A549 treated with RU486 at 1 μM for 4 hours (cell line): ENCODE measurements around the gene NPIPB4. TPM values are rescaled to one million over a fixed set of nuclear protein-coding genes. Genes with fewer than 3 reads are reported as not detected.

ENCODE experiments used
- total RNA-seq: library from RNA; stranded (reverse); fragments of 200-300 nt; extraction: Qiagen RNA extraction; gene quantifications from 5 replicates; pipeline ENCODE4 v1.2.3, GENCODE V29; 2022; ENCODE audit warnings: low read depth

The NPIPB4 gene
- 24.2 to 31.8 TPM (median 26.8 TPM) in 5 replicates for total RNA-seq

DNA sequence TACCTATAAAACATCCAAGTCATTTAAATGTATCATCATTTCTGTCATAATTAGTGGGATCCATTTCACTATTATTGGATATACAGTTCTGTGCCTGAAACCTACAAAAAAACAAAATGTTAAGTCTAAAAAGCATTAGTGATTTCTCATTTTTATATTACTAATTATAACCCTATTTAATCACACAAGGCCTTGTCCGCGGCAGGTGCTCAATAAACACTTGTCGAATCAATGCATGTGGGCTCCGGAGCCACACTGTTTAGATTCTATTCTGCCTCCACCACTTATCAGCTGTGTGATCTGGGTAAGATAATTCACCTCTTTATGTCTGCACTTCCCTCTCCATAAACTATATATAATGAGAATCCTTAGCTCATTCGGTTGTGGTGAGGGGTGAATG is at the start of gene NPIPB4:
Gene NPIPB4 (minus strand): TSS at position 101 of the 400 bp plus-strand sequence. CDS start 378 bp downstream, outside the sequence.

Other genes with a start within 250 kb of the NPIPB4 start
- not detected in 5 replicates for gene IGSF6, start 205.1 kb downstream of the NPIPB4 start, total RNA-seq
- gene OTOA, start 193.8 kb downstream of the NPIPB4 start, total RNA-seq = 0.03 to 0.07 TPM (median 0.05 TPM) in 3 of 5 replicates, not detected in the others
- 157 to 232 TPM (median 174 TPM) in 5 replicates for gene UQCRC2, start 95.6 kb upstream of the NPIPB4 start, total RNA-seq
- not detected in 5 replicates for gene PDZD9, start 143.4 kb upstream of the NPIPB4 start, total RNA-seq
- gene MOSMO, start 150.4 kb upstream of the NPIPB4 start, total RNA-seq = 5.2 to 10.7 TPM (median 9.3 TPM) in 5 replicates
- gene VWA3A, start 234.8 kb upstream of the NPIPB4 start, total RNA-seq = 0.02 to 0.21 TPM in 2 of 5 replicates, not detected in the others